GM12878 (cell line): ENCODE results near the gene DHRS1.

Experiments
- FOXK2 ChIP-seq: fragments of 450-650 bp; IDR thresholded peaks from 2 replicates; pipeline ENCODE4 v1.6.1; 2017; ENCODE audit warnings: mild to moderate bottlenecking, moderate library complexity
- GABPA ChIP-seq: IDR thresholded peaks from 2 replicates; pipeline ENCODE4 v1.6.1; 2014; ENCODE audit warnings: antibody characterized with exemption, low read depth, mild to moderate bottlenecking, inconsistent platforms
- NFIC ChIP-seq: IDR thresholded peaks from 2 replicates; pipeline ENCODE4 v1.6.1; 2012; ENCODE audit warnings: low read depth, mild to moderate bottlenecking, inconsistent platforms, low read length, moderate library complexity
- RFX5 ChIP-seq: IDR thresholded peaks from 2 replicates; pipeline ENCODE4 v1.6.1; 2011; ENCODE audit warnings: low read depth, low read length, improper control_type of control experiment
- YY1 ChIP-seq: IDR thresholded peaks from 2 replicates; pipeline ENCODE4 v1.6.1; 2011; ENCODE audit warnings: low read depth, mild to moderate bottlenecking, low read length
- TF ChIP-seq, protein P1 (sequence below): IDR thresholded peaks from 2 replicates; pipeline ENCODE4 v1.6.1; 2011; ENCODE audit warnings: low read depth, low read length, improper control_type of control experiment, borderline replicate concordance
- TF ChIP-seq, protein P2 (sequence below), 3 experiments: IDR thresholded peaks in 2 of 3; conservative IDR thresholded peaks in 1 of 3; 2 replicates each; pipeline ENCODE4 v1.5.1; 2011; ENCODE audit warnings: low read depth in 3 of 3, low read length in 3 of 3, mild to moderate bottlenecking in 3 of 3, control low read depth in 2 of 3, moderate library complexity in 2 of 3, inconsistent platforms in 1 of 3, mixed read lengths in 1 of 3; ENCODE audit not compliant: control insufficient read depth in 2 of 3, insufficient read depth in 1 of 3; ENCODE audit errors: extremely low read depth in 1 of 3
- TF ChIP-seq, protein P3 (sequence below): fragments of 450-650 bp; conservative IDR thresholded peaks from 2 replicates; pipeline ENCODE4 v1.6.1; 2017; ENCODE audit warnings: mild to moderate bottlenecking, moderate library complexity

DNA sequence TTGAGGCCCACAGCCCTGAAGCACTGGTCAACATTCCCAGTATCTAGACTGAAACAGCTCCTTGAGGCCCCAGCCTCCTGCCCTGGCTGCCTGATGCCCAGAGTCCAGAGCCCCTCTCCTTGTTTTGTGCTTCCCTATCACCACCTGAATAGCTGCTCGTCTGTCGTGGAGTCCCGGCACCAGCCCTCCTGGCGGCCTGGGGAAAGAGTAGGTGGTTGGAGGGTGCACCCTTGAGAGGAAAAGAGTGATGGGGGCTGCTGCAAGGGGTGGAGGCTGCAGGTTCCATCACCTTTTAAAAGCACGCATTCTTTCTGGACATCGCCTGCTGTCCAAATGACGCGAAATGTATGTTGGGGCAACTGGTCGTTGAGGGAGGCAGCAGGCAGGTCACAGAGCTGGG, 31.4 kb downstream of the DHRS1 start:
- TF ChIP-seq NFIC = no peak
- TF ChIP-seq RFX5 = no peak
- TF ChIP-seq YY1 = no peak
- TF ChIP-seq GABPA = no peak
- TF ChIP-seq, protein P1, sequence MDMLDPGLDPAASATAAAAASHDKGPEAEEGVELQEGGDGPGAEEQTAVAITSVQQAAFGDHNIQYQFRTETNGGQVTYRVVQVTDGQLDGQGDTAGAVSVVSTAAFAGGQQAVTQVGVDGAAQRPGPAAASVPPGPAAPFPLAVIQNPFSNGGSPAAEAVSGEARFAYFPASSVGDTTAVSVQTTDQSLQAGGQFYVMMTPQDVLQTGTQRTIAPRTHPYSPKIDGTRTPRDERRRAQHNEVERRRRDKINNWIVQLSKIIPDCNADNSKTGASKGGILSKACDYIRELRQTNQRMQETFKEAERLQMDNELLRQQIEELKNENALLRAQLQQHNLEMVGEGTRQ = no peak
- TF ChIP-seq, protein P2, sequence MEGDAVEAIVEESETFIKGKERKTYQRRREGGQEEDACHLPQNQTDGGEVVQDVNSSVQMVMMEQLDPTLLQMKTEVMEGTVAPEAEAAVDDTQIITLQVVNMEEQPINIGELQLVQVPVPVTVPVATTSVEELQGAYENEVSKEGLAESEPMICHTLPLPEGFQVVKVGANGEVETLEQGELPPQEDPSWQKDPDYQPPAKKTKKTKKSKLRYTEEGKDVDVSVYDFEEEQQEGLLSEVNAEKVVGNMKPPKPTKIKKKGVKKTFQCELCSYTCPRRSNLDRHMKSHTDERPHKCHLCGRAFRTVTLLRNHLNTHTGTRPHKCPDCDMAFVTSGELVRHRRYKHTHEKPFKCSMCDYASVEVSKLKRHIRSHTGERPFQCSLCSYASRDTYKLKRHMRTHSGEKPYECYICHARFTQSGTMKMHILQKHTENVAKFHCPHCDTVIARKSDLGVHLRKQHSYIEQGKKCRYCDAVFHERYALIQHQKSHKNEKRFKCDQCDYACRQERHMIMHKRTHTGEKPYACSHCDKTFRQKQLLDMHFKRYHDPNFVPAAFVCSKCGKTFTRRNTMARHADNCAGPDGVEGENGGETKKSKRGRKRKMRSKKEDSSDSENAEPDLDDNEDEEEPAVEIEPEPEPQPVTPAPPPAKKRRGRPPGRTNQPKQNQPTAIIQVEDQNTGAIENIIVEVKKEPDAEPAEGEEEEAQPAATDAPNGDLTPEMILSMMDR (IDR thresholded peaks at IDR 0.05 in 2 of 3, conservative IDR thresholded peaks at IDR 0.05 in 1 of 3; ENCODE audit: control insufficient read depth in 2 of 3, extremely low read depth in 1 of 3, insufficient read depth in 1 of 3, low read depth in 3 of 3, low read length in 3 of 3) = no peak
- TF ChIP-seq, protein P3, sequence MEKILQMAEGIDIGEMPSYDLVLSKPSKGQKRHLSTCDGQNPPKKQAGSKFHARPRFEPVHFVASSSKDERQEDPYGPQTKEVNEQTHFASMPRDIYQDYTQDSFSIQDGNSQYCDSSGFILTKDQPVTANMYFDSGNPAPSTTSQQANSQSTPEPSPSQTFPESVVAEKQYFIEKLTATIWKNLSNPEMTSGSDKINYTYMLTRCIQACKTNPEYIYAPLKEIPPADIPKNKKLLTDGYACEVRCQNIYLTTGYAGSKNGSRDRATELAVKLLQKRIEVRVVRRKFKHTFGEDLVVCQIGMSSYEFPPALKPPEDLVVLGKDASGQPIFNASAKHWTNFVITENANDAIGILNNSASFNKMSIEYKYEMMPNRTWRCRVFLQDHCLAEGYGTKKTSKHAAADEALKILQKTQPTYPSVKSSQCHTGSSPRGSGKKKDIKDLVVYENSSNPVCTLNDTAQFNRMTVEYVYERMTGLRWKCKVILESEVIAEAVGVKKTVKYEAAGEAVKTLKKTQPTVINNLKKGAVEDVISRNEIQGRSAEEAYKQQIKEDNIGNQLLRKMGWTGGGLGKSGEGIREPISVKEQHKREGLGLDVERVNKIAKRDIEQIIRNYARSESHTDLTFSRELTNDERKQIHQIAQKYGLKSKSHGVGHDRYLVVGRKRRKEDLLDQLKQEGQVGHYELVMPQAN = no peak
- TF ChIP-seq FOXK2 = no peak
